ENCODE measurements around the gene GRIA4.

The GRIA4 gene

GRCh38 chr11:106017093-106017492 lies 407.2 kb downstream of the GRIA4 start:
- ChIA-PET POLR2A (no interaction called here), CTCF (interaction anchor here (1.8 kb wide), 1 partner anchor 10 kb away, joined by 8 read pairs; no protein-coding TSS in a partner anchor)
- DNase-seq (ENCODE audit: extremely low spot score): no peak
- TF ChIP-seq CTCF (IDR thresholded peaks at IDR 0.05; ENCODE audit: control extremely low read depth, extremely low read depth, low read depth, missing control alignments): no peak

GRCh38 chr11:106021181-106021966 lies 411.5 kb downstream of the GRIA4 start:
- no peak for TF ChIP-seq CTCF (IDR thresholded peaks at IDR 0.05; ENCODE audit: control extremely low read depth, extremely low read depth, low read depth, missing control alignments)
- no peak for DNase-seq (ENCODE audit: extremely low spot score)
- CTCF ChIA-PET: no interaction called here
- POLR2A ChIA-PET: no interaction called here

- peak; percentile 96 for DNase-seq (ENCODE audit: extremely low spot score)
- CTCF ChIA-PET: interaction anchor here (0.6 kb wide), 1 partner anchor 42 kb away, joined by 3 read pairs; no protein-coding TSS in a partner anchor
- POLR2A ChIA-PET: no interaction called here
- no peak for TF ChIP-seq CTCF (IDR thresholded peaks at IDR 0.05; ENCODE audit: control extremely low read depth, extremely low read depth, low read depth, missing control alignments)
Measured at GRCh38 chr11:106021967-106022794, 412.3 kb downstream of the GRIA4 start, which contains the start of gene MSANTD4. Gene MSANTD4 (minus strand): TSS chr11:106022240. CDS start chr11:106010917, 11,323 bp downstream.

- DNase-seq (ENCODE audit: extremely low spot score): no peak
- ChIA-PET CTCF (interaction anchor here (0.6 kb wide), 1 partner anchor 42 kb away, joined by 3 read pairs; no protein-coding TSS in a partner anchor), POLR2A (no interaction called here)
- no peak for TF ChIP-seq CTCF (IDR thresholded peaks at IDR 0.05; ENCODE audit: control extremely low read depth, extremely low read depth, low read depth, missing control alignments)
Measured at GRCh38 chr11:106022795-106023275, 413.0 kb downstream of the GRIA4 start.

- CTCF ChIA-PET: interaction anchor here (1.4 kb wide), 1 partner anchor 18 kb away, joined by 4 read pairs; no protein-coding TSS in a partner anchor
- no peak for TF ChIP-seq CTCF (IDR thresholded peaks at IDR 0.05; ENCODE audit: control extremely low read depth, extremely low read depth, low read depth, missing control alignments)
- no peak for DNase-seq (ENCODE audit: extremely low spot score)
- POLR2A ChIA-PET: no interaction called here
Measured at GRCh38 chr11:106030609-106031008, 420.7 kb downstream of the GRIA4 start.

- TF ChIP-seq CTCF (IDR thresholded peaks at IDR 0.05; ENCODE audit: control extremely low read depth, extremely low read depth, low read depth, missing control alignments): no peak
- ChIA-PET CTCF (interaction anchor here (1.4 kb wide), 1 partner anchor 17 kb away, joined by 4 read pairs; no protein-coding TSS in a partner anchor), POLR2A (no interaction called here)
- no peak for DNase-seq (ENCODE audit: extremely low spot score)
Measured at GRCh38 chr11:106031202-106031810, 421.4 kb downstream of the GRIA4 start.

Data from GM10248 (cell line).